GM19324 (cell line): ENCODE measurements around the gene NBPF1.
A peak's percentile ranks its signal among the peaks of the same experiment; 100 is the strongest.
"Not testable (repeated sequence)": the region's sequence is repeated elsewhere in the genome, so short reads cannot be mapped to it uniquely, and the experiment has no call there.

Experiments
- ATAC-seq: cut with Tn5 transposase; IDR thresholded peaks from one replicate; pipeline ENCODE4 v1.9.1; 2021; ENCODE audit warnings: mild to moderate bottlenecking, moderate library complexity; ENCODE audit not compliant: unreplicated experiment, low FRiP score

NBPF1 gene

DNA sequence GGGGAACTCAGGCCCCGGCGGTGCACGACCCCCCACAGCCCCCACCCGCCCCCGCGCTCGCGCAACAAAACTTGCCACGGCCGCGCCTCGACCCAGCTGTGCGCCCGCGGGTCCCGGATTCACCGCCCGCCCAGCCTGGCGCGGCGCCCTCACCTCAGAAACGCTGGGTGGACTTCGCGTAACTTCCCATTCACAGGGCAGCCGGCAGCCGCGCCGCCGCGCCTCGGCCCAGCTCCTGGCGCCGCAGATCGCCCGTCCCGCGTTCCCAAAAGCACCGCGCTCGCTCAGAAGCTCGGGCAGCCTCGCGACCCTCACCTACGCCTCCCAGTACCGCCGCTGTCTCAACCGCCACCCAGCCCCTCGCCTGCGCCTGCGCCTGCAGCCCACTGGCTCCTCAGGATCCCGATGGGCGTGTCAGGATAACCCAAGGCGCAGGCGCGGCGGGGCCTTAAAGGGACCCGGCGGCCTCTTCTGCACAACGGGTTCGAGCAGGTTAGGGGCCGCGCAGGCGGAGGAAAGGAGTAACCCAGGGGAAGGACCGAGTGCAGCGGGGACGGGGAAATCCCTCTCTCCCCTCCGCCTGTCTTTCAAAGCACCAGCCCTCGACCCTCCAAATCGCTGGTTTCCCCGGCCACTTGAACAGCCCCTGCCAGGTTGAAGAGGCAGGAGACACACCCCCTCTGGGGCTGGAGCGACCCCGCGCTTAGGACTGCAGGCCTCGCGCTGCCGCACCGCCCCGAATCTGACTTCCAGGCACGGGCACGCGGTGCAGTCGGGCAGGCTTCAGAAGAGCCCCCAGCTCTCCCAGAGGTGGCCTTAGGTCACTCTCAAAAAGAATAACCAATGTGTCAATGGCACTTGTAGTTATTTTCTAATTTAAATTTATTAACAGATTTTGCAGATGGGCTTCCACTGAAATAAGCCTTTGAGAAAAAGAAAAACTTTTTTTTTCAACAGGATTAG, at the start of gene NBPF1:
Gene NBPF1, minus strand, starts transcription at position 380 of the 963 bp plus-strand sequence.
- peak; percentile 79 for ATAC-seq

DNA sequence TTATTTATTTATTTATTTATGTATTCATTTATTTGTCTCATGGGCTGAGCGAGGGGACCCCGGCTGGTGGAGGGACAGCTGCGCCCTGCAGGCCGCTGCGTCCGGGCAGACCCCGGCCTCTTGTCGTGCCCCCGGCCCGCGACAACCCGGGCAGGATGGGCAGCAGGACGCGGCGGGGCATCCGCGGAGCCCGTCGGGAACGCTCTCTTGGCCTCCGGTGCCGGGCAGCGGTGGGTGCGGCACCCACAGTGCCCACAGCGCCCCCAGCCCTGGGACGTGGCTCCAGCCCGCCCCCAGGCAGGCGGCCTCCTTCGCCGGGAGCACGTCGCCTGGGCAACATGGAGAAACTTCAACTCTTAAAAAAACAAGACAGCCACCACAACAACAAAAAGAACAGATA, 44.9 kb upstream of the NBPF1 start:
- ATAC-seq, result not testable (repeated sequence)

DNA sequence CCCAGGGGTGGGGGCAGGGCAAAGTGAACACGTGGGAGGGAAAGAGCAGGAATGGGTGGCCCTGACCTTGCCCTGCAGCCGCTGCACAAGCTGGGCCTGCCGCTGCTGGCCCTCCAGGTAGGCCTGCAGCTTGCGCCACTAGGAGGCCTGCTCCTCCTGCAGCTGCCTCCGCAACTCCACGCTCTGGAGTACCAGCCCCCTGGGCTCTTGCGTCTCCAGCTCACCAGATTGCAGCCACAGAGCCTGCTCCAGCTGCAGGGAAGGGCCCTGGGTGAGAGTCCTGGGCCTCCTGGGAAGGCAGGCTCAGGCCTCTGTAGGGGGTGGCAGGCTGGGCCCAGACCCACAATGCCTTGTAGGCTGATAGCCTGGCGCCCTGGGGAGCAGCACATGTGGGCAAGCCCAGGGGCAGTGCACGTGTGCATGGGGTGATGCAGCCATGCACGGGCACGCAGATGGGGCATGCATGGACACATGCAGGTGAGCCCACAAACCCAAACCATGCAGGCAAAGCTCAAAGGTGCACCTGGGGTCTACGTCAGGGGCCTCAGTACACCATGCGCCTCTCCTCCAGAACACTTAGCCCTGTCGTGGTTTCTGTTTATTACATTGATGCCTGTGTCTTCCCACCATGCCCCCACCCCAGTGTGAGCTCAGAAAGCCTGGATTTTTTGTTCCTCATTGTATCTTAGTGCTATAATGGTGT, 43.8 kb upstream of the NBPF1 start:
- not testable (repeated sequence) for ATAC-seq

DNA sequence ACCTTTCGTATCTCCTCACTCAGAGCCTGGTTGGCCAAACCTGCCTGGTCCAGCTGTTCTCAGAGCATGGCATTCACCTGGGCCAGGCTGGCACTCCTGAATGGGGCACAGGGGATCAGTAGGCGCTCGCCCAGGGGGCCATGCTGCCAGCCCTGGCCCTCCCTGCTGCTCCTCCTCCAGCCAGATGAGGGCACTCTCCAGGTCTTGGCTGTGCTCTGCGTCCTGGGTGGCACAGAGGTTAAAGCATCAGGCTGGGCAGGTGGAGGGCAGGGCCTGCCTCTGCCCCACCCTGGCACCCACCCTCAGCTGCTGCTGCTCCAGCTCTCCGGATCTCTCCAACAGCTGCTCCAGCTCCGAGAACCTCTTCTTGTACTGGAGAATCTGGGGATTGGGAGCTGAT, 43.2 kb upstream of the NBPF1 start:
- ATAC-seq, result not testable (repeated sequence)

DNA sequence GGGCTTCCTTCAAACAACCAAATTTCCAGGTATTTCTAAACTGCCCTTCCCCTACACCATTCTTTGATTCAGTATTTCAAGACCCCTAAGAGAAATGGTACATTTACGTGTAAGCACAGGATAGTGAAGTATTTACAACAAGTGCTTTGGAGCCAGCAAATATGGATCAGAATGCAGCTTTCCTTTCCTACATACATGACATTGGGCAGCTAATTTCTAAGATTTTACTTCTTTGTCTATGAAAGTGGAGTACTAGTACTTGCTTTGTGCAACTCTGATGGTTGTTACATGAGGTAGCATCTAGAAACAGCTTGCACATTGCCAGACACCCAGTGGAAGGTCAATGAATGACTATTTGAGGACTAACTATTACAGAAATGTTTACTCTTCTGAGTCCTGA, 38.2 kb upstream of the NBPF1 start:
- not testable (repeated sequence) for ATAC-seq

DNA sequence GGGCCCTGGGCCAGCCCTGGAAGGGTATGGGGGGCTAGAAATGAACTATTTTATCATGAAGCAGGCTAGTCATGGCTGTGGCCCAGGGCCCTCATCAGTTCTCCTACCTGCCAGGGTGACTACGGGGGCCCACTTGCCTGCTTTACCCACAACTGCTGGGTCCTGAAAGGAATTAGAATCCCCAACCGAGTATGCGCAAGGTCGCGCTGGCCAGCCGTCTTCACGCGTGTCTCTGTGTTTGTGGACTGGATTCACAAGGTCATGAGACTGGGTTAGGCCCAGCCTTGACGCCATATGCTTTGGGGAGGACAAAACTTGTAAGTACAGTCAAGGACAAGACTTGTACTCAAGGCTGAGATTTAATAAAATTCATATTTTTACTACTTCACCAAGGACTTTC, 36.6 kb upstream of the NBPF1 start:
- not testable (repeated sequence) for ATAC-seq

DNA sequence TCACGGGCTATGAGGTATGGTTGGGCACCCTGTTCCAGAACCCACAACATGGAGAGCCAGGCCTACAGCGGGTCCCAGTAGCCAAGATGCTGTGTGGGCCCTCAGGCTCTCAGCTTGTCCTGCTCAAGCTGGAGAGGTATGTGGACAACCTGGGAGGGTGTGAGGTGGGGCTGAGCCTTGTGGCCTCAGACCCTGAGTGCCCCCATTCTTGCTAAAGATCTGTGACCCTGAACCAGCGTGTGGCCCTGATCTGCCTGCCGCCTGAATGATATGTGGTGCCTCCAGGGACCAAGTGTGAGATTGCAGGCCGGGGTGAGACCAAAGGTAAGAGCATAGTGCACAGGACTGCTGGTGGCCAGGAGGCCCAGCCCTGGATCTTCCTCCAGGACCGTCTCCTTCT, 36.0 kb upstream of the NBPF1 start:
- not testable (repeated sequence) for ATAC-seq

DNA sequence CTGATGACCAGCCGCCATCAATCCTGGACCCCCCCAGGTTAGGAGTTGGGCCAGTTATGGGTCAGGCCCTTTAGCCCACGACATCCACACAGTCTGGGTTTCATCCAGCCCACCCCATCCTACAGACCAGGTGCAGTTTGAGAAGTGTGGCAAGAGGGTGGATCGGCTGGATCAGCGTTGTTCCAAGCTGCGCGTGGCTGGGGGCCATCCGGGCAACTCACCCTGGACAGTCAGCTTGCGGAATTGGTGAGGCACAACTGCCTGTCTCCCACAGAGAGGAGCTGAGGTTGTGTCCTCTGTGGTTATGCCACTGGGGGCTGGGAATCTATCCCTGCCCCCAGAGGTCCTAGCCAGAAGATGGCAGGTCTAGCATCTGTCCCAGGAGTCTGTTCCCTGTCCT, 35.4 kb upstream of the NBPF1 start:
- ATAC-seq, result not testable (repeated sequence)

DNA sequence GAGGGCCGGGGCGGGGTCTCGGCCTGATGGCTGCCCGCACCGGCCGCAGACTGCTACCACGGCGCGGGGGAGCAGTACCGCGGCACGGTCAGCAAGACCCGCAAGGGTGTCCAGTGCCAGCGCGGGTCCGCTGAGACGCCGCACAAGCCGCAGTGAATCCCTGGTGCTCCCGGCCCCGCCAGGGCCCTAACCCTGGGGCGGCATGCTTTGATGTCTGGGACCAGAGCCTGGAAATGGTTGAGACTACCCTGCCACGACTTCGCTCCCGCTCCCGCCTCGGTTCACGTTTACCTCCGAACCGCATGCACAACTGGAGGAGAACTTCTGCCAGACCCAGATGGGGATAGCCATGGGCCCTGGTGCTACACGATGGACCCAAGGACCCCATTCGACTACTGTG, 34.9 kb upstream of the NBPF1 start:
- not testable (repeated sequence) for ATAC-seq

DNA sequence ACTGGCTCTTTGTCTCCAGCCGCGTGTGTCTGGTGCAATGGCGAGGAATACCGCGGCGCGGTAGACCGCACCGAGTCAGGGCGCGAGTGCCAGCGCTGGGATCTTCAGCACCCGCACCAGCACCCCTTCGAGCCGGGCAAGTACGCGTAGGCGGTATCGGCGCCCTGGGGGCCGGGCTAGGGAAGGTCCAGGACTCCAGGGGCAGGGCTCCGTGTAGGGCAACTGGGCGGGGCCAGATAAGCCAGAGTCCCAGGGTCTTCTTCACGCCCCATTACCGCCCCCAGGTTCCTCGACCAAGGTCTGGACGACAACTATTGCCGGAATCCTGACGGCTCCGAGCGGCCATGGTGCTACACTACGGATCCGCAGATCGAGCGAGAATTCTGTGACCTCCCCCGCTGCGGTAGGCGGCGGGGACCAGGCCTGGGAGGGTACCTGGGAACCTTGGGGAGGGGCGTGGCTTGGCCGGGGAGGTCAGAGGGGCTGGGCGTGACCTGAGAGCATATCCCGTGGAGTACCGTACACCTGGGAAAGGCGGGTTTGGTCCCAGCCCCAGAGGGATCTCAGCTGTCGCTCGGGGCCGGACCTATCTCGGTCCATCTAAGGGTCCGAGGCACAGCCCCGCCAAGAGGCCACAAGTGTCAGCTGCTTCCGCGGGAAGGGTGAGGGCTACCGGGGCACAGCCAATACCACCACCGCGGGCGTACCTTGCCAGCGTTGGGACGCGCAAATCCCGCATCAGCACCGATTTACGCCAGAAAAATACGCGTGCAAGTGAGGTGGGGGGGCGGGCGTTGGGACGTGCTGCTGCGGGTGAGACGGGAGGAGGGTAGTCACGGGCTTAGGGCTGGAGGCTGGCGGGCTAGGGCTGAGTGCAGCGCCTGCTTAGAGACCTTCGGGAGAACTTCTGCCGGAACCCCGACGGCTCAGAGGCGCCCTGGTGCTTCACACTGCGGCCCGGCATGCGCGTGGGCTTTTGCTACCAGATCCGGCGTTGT, 34.1 kb upstream of the NBPF1 start:
- ATAC-seq, result not testable (repeated sequence)

DNA sequence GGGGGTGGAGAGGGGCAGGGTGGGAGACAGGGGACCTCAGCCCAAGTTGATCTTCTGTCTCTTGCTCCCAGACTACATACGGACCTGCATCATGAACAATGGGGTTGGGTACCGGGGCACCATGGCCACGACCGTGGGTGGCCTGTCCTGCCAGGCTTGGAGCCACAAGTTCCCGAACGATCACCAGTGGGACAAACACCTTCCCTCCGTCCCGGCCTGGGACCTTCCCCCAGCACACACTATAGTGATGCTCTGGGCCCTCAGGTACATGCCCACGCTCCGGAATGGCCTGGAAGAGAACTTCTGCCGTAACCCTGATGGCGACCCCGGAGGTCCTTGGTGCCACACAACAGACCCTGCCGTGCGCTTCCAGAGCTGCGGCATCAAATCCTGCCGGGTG, 33.4 kb upstream of the NBPF1 start:
- not testable (repeated sequence) for ATAC-seq

DNA sequence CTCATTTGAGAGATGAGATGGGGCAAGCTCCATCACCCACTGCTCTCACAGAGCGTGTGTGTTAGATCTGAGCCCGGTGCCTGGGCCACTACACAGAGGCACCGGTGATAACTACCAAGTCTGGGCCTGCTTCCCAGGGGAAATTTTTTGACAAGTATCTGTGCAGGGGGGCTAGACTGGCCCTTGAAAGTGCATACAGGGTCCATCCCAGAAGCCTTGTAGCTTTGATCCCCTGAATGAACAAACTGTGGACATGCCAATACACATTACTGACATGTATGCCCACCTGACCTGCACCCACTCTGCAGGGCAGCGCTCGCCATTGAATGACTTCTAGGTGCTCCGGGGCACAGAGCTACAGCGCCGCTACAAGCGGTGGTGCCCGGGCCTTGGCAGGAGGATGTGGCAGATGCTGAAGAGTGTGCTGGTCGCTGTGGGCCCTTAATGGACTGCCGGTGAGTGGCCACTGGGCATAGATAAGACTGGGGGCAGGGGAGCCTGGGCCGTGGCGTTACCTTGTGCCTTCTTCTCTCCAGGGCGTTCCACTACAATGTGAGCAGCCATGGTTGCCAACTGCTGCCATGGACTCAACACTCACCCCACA, 32.8 kb upstream of the NBPF1 start:
- ATAC-seq, result not testable (repeated sequence)

DNA sequence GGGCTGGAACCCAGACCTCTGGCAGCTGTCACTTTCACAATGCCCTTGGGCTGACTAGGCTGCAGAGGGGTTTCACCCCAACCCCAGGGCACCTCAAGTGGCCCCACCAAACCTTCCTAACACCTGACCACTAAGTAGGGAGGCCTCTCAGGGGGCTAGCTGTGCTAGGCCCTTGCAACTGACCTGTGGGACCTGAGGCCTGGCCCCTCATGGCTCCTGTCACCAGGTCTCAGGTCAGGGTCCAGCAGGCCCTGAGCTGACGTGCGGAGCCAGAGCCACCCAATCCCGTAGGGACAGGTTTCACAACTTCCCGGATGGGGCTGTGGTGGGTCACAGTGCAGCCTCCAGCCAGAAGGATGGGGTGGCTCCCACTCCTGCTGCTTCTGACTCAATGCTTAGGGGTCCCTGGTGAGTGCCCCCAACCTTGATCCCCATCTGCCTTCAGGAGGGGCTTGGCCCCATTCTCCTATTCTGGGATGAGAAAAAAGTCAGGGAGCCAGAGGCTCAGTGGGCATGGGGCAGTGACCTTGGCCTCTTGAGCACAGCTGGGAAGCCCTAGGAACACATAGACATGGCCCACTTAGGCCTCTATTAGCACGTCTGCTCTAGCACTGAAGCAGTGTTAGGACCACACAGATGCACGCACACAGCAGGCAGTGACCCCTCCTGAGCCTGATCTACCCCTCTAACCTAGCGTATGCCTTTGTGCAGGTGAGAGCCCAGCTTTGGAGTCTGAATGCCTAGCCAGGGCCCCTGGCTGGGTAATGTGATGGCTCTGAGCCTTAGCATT, 32.1 kb upstream of the NBPF1 start:
- peak; percentile 5 for ATAC-seq

DNA sequence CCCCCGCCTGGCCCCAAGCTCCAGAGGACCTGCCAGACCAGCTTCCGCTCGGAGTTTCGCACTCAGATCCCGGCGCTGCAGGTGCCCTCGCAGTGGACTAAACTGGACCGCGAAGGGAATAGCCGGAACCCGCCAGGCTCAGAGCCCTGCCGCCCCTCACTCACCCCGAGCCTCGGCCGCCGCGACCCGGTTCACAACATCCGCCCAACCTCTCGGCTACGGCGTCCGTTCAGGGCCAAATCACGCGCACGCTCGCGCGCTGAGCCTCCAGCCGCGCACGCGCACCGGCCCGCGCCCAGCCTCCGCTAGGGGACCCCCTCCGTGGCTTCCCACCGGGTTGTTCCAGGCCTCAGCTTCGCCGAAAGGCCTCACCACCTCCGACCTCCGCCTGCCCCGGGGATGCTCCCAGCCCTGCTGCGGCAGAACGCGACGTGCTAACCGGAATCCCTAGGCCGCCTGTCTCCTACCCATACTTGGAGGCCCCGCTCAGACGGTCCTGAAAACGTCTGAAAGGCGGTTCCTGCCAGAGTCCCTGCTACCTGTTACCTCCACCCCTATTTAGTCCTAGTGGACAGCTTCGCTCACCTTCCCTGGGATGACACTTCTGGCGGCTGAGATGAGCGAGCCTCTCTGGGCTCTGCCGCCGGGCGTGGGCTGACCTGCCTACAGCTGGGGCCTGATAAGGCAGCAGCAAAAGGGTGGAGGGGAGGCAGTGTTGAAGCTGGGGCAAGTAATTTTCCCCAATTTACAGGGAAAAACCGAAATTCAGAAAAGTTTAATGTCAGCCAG, 31.3 kb upstream of the NBPF1 start:
- peak; percentile 79 for ATAC-seq

DNA sequence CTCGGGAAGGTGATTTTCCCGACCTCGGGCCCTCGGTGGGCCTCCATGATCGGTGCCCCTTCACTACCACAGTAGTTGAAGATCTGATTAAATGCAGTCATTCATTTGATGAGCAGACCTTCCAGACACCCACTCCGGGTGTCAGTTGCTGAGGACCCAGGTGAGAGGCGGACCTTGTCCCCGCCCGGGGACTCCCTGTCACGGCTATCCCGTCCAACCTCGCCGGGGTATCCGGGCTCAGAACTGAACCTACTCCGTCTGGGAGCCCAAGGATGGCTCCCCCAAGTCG, 30.8 kb upstream of the NBPF1 start:
- ATAC-seq, result no peak

DNA sequence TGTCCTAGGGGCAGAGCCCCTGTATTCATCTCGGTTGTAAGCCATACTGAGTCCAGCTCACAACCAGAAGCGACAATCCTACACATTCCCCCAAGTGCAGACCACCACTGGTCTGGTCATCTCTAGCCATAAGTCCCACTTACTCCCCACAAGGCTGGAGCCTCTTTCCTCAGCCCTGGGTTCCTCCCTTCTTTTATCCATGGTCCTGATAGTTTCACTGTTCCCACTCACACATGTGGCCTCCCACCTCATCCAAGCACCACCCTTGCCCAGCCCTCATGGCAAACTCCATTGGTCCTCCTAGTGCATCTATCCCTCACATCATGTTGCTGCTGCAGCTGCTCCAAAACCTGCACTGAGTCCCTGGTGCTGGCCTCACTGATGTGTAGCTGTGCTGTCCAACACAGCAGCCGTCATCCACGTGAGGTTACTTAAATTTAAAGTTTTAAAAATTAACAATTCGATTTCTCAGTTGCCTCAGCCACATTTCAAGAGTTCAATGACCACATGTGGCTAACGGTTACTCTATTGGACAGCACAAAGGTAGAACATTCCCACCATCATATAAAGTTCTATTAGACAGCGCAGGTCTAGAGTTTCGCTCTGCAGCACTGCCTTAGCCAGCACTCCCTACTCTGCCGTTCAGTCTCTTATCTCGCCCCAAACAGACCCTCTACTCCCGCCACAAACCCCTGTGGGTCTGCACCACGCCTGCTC, 30.3 kb upstream of the NBPF1 start:
- ATAC-seq, result peak; percentile 0

DNA sequence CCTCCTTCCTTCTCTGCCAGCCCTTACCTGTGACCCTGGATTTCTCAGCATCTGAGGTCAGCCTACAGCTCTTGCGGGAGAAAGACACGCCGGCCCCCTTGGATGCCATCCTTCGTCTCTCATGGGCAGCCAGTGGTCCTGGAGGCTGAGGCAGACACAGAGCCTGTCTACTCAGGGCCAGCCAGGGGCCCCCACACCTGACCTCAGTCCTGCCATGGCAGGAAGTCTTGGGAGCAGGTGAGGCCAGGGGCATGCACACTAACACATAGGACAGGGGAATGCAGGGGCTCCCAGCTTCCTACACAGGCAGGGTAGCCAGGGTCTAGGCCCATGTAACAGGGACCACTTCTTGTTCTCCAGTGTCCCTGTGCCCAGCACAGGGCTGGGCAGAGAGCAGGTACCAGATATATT, 29.6 kb upstream of the NBPF1 start:
- not testable (repeated sequence) for ATAC-seq
